ENCODE data around the gene PSMD4. TPM values are rescaled to one million over a fixed set of nuclear protein-coding genes. Genes with fewer than 3 reads are reported as not detected.
A peak's percentile ranks its signal among the peaks of the same experiment; 100 is the strongest.

The PSMD4 gene
- total RNA-seq, 2 experiments from 2014 or later = 57.2 TPM

DNA sequence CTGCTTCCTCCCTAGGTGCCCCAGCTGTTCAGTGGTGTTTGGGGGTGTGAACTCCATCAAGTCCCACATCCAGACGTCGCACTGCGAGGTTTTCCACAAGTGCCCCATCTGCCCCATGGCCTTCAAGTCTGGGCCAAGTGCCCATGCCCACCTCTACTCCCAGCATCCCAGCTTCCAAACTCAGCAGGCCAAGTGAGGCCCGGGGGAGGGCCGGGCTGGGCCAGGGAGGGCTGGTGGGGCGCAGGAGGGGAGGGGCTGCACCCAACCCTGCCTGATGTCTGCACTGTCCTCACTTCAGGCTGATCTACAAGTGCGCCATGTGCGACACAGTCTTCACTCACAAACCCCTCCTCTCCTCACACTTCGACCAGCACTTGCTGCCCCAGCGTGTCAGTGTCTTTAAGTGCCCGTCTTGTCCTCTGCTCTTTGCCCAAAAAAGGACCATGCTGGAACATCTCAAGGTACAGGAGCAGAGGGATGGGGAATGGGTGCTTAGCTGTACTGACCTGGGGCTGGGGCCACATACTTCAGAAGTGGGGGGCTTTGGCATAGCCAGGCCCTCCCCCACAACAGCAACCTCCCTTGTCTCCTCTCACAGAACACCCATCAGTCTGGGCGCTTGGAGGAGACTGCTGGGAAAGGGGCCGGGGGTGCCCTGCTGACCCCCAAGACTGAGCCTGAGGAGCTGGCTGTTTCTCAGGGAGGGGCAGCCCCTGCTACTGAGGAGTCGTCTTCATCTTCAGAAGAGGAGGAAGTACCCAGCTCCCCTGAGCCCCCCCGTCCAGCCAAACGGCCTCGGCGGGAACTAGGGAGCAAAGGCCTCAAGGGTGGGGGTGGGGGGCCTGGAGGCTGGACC lies 34.8 kb downstream of the PSMD4 start:
- intact Hi-C loops (cut with DNase I, micrococcal nuclease) = no loop called here
- H3K4me1 Mint-ChIP-seq (ENCODE audit: low read depth) = peaks cover 20% of the 10 kb centered on the region
- H3K4me1 ChIP-seq (ENCODE audit: insufficient read depth, low read length) = peaks cover 31% of the 10 kb centered on the region

DNA sequence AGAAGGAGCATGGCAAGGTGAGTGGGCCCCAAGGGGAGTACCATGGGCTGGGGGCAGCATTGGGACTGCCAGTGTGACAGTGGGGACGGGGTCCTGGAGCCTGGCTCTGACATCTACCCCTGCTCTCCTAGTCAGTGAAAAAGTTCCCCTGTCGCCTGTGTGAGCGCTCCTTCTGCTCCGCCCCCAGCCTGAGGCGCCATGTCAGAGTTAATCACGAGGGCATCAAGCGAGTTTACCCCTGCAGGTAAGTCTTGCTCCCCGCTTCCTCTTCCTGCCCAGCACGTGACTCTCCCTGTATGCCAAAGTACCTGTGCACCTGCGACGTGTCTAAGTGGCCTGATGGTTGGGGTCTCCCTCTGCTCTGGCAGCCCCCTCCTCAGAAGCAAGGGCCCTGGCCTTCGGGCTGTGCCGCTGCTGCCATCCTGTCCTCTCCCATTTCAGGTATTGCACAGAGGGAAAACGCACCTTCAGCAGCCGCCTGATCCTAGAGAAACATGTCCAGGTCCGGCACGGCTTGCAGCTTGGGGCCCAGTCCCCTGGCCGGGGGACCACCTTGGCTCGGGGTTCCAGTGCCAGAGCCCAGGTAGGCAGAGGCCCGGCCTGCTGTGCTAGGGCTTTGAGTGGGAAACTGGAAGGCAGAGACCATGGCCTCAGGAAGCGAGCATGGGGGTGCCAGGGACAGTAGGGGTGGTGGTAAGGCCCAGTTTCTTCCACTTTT lies 35.6 kb downstream of the PSMD4 start:
- no peak overlapping the region for H3K4me3 ChIP-seq (ENCODE audit: low read length)
- intact Hi-C loops (cut with DNase I, micrococcal nuclease) = no loop called here
- Mint-ChIP-seq H3K27ac (no peak overlapping the region), H3K9me3 (no peaks in the 10 kb centered on the region), H3K4me1 (ENCODE audit: low read depth) (peaks cover 12% of the 10 kb centered on the region), H3K36me3 (ENCODE audit: low read depth) (peaks cover 73% of the 10 kb centered on the region), H3K27me3 (no peaks in the 10 kb centered on the region), H3K4me3 (no peak overlapping the region)
- POLR2A ChIA-PET = interaction anchor here (1.0 kb wide), 1 partner anchor 37 kb away, joined by 3 read pairs; the partner anchor contains the start of gene PI4KB
- CTCF ChIA-PET = no interaction called here
- H3K9me3 ChIP-seq (ENCODE audit: control insufficient read depth in 1 of 2, insufficient read depth in 1 of 2, low read length in 2 of 2) = no peaks in the 10 kb centered on the region
- ATAC-seq (ENCODE audit: poor library complexity) = no peak
- peaks cover 93% of the 10 kb centered on the region for H3K36me3 ChIP-seq (ENCODE audit: insufficient read depth, low read length)
- H3K27me3 ChIP-seq (ENCODE audit: control insufficient read depth in 1 of 2, insufficient read depth in 2 of 2, low read length in 2 of 2) = no peaks in the 10 kb centered on the region
- TF ChIP-seq, protein P1, sequence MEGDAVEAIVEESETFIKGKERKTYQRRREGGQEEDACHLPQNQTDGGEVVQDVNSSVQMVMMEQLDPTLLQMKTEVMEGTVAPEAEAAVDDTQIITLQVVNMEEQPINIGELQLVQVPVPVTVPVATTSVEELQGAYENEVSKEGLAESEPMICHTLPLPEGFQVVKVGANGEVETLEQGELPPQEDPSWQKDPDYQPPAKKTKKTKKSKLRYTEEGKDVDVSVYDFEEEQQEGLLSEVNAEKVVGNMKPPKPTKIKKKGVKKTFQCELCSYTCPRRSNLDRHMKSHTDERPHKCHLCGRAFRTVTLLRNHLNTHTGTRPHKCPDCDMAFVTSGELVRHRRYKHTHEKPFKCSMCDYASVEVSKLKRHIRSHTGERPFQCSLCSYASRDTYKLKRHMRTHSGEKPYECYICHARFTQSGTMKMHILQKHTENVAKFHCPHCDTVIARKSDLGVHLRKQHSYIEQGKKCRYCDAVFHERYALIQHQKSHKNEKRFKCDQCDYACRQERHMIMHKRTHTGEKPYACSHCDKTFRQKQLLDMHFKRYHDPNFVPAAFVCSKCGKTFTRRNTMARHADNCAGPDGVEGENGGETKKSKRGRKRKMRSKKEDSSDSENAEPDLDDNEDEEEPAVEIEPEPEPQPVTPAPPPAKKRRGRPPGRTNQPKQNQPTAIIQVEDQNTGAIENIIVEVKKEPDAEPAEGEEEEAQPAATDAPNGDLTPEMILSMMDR (IDR thresholded peaks at IDR 0.05) = no peak
- peak overlapping the region in 1 of 2 donors; percentile 13 for H3K27ac ChIP-seq (ENCODE audit: low read depth in 1 of 2, low read length in 2 of 2)
- peak in 1 of 14 experiments; percentile 27 for DNase-seq
- H3K4me1 ChIP-seq (ENCODE audit: insufficient read depth, low read length) = peaks cover 25% of the 10 kb centered on the region

More for the DNA sequence above, 34.8 kb downstream of the PSMD4 start:
- Histone ChIP-seq H3K27me3 (ENCODE audit: control insufficient read depth in 1 of 2, insufficient read depth in 2 of 2, low read length in 2 of 2) (no peaks in the 10 kb centered on the region), H3K4me3 (ENCODE audit: low read length) (no peak overlapping the region), H3K27ac (ENCODE audit: low read depth in 1 of 2, low read length in 2 of 2) (no peak overlapping the region), H3K9me3 (ENCODE audit: control insufficient read depth in 1 of 2, insufficient read depth in 1 of 2, low read length in 2 of 2) (no peaks in the 10 kb centered on the region), H3K36me3 (ENCODE audit: insufficient read depth, low read length) (peaks cover 88% of the 10 kb centered on the region)
- no peak for DNase-seq
- Mint-ChIP-seq H3K27ac (no peak overlapping the region), H3K36me3 (ENCODE audit: low read depth) (peaks cover 68% of the 10 kb centered on the region), H3K27me3 (no peaks in the 10 kb centered on the region), H3K4me3 (no peak overlapping the region), H3K9me3 (no peaks in the 10 kb centered on the region)
- CTCF ChIA-PET = no interaction called here
- no peak for ATAC-seq (ENCODE audit: poor library complexity)
- TF ChIP-seq, protein P1 (IDR thresholded peaks at IDR 0.05) = no peak
- POLR2A ChIA-PET = interaction anchor here (1.0 kb wide), 1 partner anchor 38 kb away, joined by 3 read pairs; the partner anchor contains the start of gene PI4KB

DNA sequence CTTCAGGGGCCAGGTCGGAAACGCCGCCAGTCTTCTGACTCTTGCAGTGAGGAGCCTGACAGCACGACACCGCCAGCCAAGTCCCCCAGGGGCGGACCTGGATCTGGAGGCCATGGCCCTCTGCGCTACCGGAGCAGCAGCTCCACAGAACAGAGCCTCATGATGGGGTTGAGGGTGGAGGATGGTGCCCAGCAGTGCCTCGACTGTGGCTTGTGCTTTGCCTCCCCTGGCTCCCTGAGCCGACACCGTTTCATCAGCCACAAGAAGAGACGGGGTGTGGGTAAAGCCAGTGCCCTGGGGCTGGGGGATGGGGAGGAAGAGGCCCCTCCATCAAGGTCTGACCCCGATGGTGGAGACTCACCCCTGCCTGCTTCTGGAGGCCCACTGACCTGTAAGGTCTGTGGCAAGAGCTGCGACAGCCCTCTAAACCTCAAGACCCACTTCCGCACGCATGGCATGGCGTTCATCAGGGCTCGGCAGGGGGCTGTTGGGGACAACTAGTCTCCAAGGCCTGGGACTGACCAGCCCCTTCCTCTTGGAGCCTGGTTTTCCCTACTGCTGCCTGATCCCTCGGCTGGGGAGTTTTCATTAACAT lies 36.3 kb downstream of the PSMD4 start:
- CTCF ChIA-PET = no interaction called here
- intact Hi-C loops (cut with DNase I, micrococcal nuclease) = no loop called here
- DNase-seq = no peak

More for the DNA sequence above, 36.3 kb downstream of the PSMD4 start:
- Histone ChIP-seq H3K36me3 (ENCODE audit: insufficient read depth, low read length) (peaks cover 97% of the 10 kb centered on the region), H3K4me1 (ENCODE audit: insufficient read depth, low read length) (peaks cover 25% of the 10 kb centered on the region), H3K27me3 (ENCODE audit: control insufficient read depth in 1 of 2, insufficient read depth in 2 of 2, low read length in 2 of 2) (no peaks in the 10 kb centered on the region), H3K27ac (ENCODE audit: low read depth in 1 of 2, low read length in 2 of 2) (peak overlapping the region in 1 of 2 donors; percentile 13), H3K4me3 (ENCODE audit: low read length) (no peak overlapping the region), H3K9me3 (ENCODE audit: control insufficient read depth in 1 of 2, insufficient read depth in 1 of 2, low read length in 2 of 2) (no peaks in the 10 kb centered on the region)
- POLR2A ChIA-PET = no interaction called here
- no peaks in the 10 kb centered on the region for H3K9me3 Mint-ChIP-seq
- H3K27ac Mint-ChIP-seq = no peak overlapping the region
- H3K27me3 Mint-ChIP-seq = no peaks in the 10 kb centered on the region
- peaks cover 12% of the 10 kb centered on the region for H3K4me1 Mint-ChIP-seq (ENCODE audit: low read depth)
- no peak for ATAC-seq (ENCODE audit: poor library complexity)
- TF ChIP-seq, protein P1 (IDR thresholded peaks at IDR 0.05) = no peak
- H3K4me3 Mint-ChIP-seq = no peak overlapping the region
- H3K36me3 Mint-ChIP-seq (ENCODE audit: low read depth) = peaks cover 78% of the 10 kb centered on the region
